IPS DF 6.9 (cell line): ENCODE data around the gene CCDC157.

Experiments
- DNase-seq: peaks from one replicate; pipeline ENCODE4 v3.0.0-alpha.2; 2013; ENCODE audit warnings: low read depth, low spot score
- H3K27ac ChIP-seq: one replicate; pipeline ENCODE4 v1.5.1; 2013; ENCODE audit warnings: low read length, control low read depth
- H3K27me3 ChIP-seq: 2 replicates; pipeline ENCODE4 v1.6.1; 2013; ENCODE audit warnings: mild to moderate bottlenecking, low read length; ENCODE audit not compliant: control insufficient read depth, insufficient read depth
- H3K36me3 ChIP-seq: 2 replicates; pipeline ENCODE4 v1.6.1; 2013; ENCODE audit warnings: low read length; ENCODE audit not compliant: control insufficient read depth, insufficient read depth
- H3K4me1 ChIP-seq: 2 replicates; pipeline ENCODE4 v1.6.1; 2013; ENCODE audit warnings: low read length; ENCODE audit not compliant: control insufficient read depth, insufficient read depth
- H3K4me3 ChIP-seq: 2 replicates; pipeline ENCODE4 v1.5.1; 2013; ENCODE audit warnings: mild to moderate bottlenecking, low read length
- H3K9me3 ChIP-seq: 2 replicates; pipeline ENCODE4 v1.6.1; 2013; ENCODE audit warnings: low read length, inconsistent platforms; ENCODE audit not compliant: control insufficient read depth, insufficient read depth
- WGBS: extraction: QIAGEN DNeasy Blood & Tissue Kit; methylation state at CpG from one replicate; pipeline ENCODE4 v1.1.7; 2013; ENCODE audit warnings: mixed read lengths, missing lambda C conversion rate; ENCODE audit not compliant: insufficient read length, insufficient coverage; 5-methylcytosine and 5-hydroxymethylcytosine counted together

Gene CCDC157

GRCh38 chr22:30357650-30358215 lies 926 bp downstream of the CCDC157 start:
- no peak for DNase-seq
- peaks cover 5% of the 10 kb centered on the region for H3K4me1 ChIP-seq
- no peaks in the 10 kb centered on the region for H3K27me3 ChIP-seq
- H3K36me3 ChIP-seq: peaks cover 2% of the 10 kb centered on the region
- H3K4me3 ChIP-seq: peak overlapping the region; percentile 0; the same call in 1 of the 2 replicates
- no CpG with 5 or more reads among the region's 22 CpGs for WGBS
- H3K27ac ChIP-seq: no peak overlapping the region
- H3K9me3 ChIP-seq: no peaks in the 10 kb centered on the region

- WGBS: no CpG with 5 or more reads among the region's 6 CpGs
- DNase-seq: no peak
- Histone ChIP-seq H3K4me1 (peaks cover 6% of the 10 kb centered on the region), H3K36me3 (no peaks in the 10 kb centered on the region), H3K9me3 (no peaks in the 10 kb centered on the region), H3K27me3 (no peaks in the 10 kb centered on the region), H3K27ac (no peak overlapping the region), H3K4me3 (no peak overlapping the region)
Measured at GRCh38 chr22:30358541-30358940, 1.7 kb downstream of the CCDC157 start.

- no peaks in the 10 kb centered on the region for H3K27me3 ChIP-seq
- no peak overlapping the region for H3K27ac ChIP-seq
- H3K4me1 ChIP-seq: peaks cover 6% of the 10 kb centered on the region
- no peaks in the 10 kb centered on the region for H3K9me3 ChIP-seq
- WGBS: no CpG with 5 or more reads among the region's 10 CpGs
- no peak for DNase-seq
- H3K36me3 ChIP-seq: 0 out of 2 replicates have a peak, but pooled peaks cover 2% of the 10 kb centered on the region
- no peak overlapping the region for H3K4me3 ChIP-seq
Measured at GRCh38 chr22:30361916-30362650, 5.3 kb downstream of the CCDC157 start.

GRCh38 chr22:30362651-30363281 lies 6.0 kb downstream of the CCDC157 start:
- no peak overlapping the region for H3K4me3 ChIP-seq
- no peaks in the 10 kb centered on the region for H3K9me3 ChIP-seq
- H3K27ac ChIP-seq: no peak overlapping the region
- H3K36me3 ChIP-seq: 0 out of 2 replicates have a peak, but pooled peaks cover 2% of the 10 kb centered on the region
- no peaks in the 10 kb centered on the region for H3K27me3 ChIP-seq
- no peak for DNase-seq
- WGBS: no CpG with 5 or more reads among the region's 7 CpGs
- H3K4me1 ChIP-seq: peaks cover 6% of the 10 kb centered on the region

- Histone ChIP-seq H3K4me3 (no peak overlapping the region), H3K27me3 (no peaks in the 10 kb centered on the region), H3K9me3 (no peaks in the 10 kb centered on the region), H3K27ac (no peak overlapping the region), H3K36me3 (0 out of 2 replicates have a peak, but pooled peaks cover 2% of the 10 kb centered on the region), H3K4me1 (peaks cover 4% of the 10 kb centered on the region; the same call in 1 of the 2 replicates)
- DNase-seq: no peak
- no CpG with 5 or more reads among the region's 18 CpGs for WGBS
Measured at GRCh38 chr22:30365891-30366290, 9.1 kb downstream of the CCDC157 start.

GRCh38 chr22:30368420-30368819 lies 11.6 kb downstream of the CCDC157 start:
- DNase-seq: no peak
- Histone ChIP-seq H3K27me3 (no peaks in the 10 kb centered on the region), H3K27ac (no peak overlapping the region), H3K36me3 (0 out of 2 replicates have a peak, but pooled peaks cover 2% of the 10 kb centered on the region), H3K4me3 (no peak overlapping the region), H3K9me3 (no peaks in the 10 kb centered on the region), H3K4me1 (no peaks in the 10 kb centered on the region)
- no CpG with 5 or more reads among the region's 9 CpGs for WGBS

- no peak overlapping the region for H3K27ac ChIP-seq
- H3K4me3 ChIP-seq: no peak overlapping the region
- H3K9me3 ChIP-seq: no peaks in the 10 kb centered on the region
- H3K4me1 ChIP-seq: no peaks in the 10 kb centered on the region
- DNase-seq: no peak
- no CpG with 5 or more reads among the region's 19 CpGs for WGBS
- H3K27me3 ChIP-seq: no peaks in the 10 kb centered on the region
- 0 out of 2 replicates have a peak, but pooled peaks cover 2% of the 10 kb centered on the region for H3K36me3 ChIP-seq
Measured at GRCh38 chr22:30370641-30371230, 13.9 kb downstream of the CCDC157 start.

- no peaks in the 10 kb centered on the region for H3K9me3 ChIP-seq
- no peaks in the 10 kb centered on the region for H3K36me3 ChIP-seq
- no peaks in the 10 kb centered on the region for H3K27me3 ChIP-seq
- no peak for DNase-seq
- H3K4me1 ChIP-seq: no peaks in the 10 kb centered on the region
- no peak overlapping the region for H3K27ac ChIP-seq
- no CpG with 5 or more reads among the region's 9 CpGs for WGBS
- no peak overlapping the region for H3K4me3 ChIP-seq
Measured at GRCh38 chr22:30371321-30371720, 14.5 kb downstream of the CCDC157 start.

- Histone ChIP-seq H3K9me3 (no peaks in the 10 kb centered on the region), H3K27ac (no peak overlapping the region), H3K4me1 (no peaks in the 10 kb centered on the region), H3K4me3 (no peak overlapping the region), H3K36me3 (no peaks in the 10 kb centered on the region), H3K27me3 (no peaks in the 10 kb centered on the region)
- no CpG with 5 or more reads among the region's 13 CpGs for WGBS
- DNase-seq: no peak
Measured at GRCh38 chr22:30371981-30372380, 15.2 kb downstream of the CCDC157 start.

GRCh38 chr22:30372915-30373314 lies 16.1 kb downstream of the CCDC157 start:
- no peaks in the 10 kb centered on the region for H3K9me3 ChIP-seq
- no CpG with 5 or more reads among the region's 8 CpGs for WGBS
- H3K27ac ChIP-seq: no peak overlapping the region
- H3K36me3 ChIP-seq: no peaks in the 10 kb centered on the region
- DNase-seq: no peak
- no peaks in the 10 kb centered on the region for H3K4me1 ChIP-seq
- H3K27me3 ChIP-seq: no peaks in the 10 kb centered on the region
- no peak overlapping the region for H3K4me3 ChIP-seq
